Cardiac muscle cell (in vitro differentiated cells and primary cell): ENCODE measurements around the gene IL17D. TPM values are rescaled to one million over a fixed set of nuclear protein-coding genes. Genes with fewer than 3 reads are reported as not detected.
A peak's percentile ranks its signal among the peaks of the same experiment; 100 is the strongest.

Experiments
- DNase-seq, 2 donors: peaks; one replicate each; pipeline versions ENCODE4 v3.0.0 to v3.0.0-alpha.2; 2010 to 2017; ENCODE audit warnings: low read depth in 1 of 2, low spot score in 1 of 2
- H3K27ac ChIP-seq: fragments of 200-600 bp; sonication (generic); 2 replicates; pipeline ENCODE4 v1.5.1; 2016
- H3K27me3 ChIP-seq: fragments of 200-600 bp; sonication (generic); 2 replicates; pipeline ENCODE4 v1.6.0; 2016; ENCODE audit warnings: control low read depth
- H3K36me3 ChIP-seq: fragments of 200-600 bp; sonication (generic); 2 replicates; pipeline ENCODE4 v1.5.1; 2016; ENCODE audit warnings: control low read depth
- H3K4me1 ChIP-seq: fragments of 200-600 bp; sonication (generic); 2 replicates; pipeline ENCODE4 v1.8.1; 2017; ENCODE audit warnings: low read depth, mild to moderate bottlenecking, mixed run types
- H3K4me3 ChIP-seq: fragments of 200-600 bp; sonication (generic); 2 replicates; pipeline ENCODE4 v1.5.1; 2016; ENCODE audit warnings: mild to moderate bottlenecking
- H3K9me3 ChIP-seq: fragments of 200-600 bp; sonication (generic); 2 replicates; pipeline ENCODE4 v1.5.1; 2017; ENCODE audit warnings: low read depth, mild to moderate bottlenecking, control low read depth
- polyA plus RNA-seq: library from polyadenylated mRNA; unstranded; fragments of >200 nt; fragmentation: Nextera tagmentation; extraction: Ambion mirVana; gene quantifications from 2 replicates; pipeline ENCODE4 v1.2.1, GENCODE V29; 2016
- total RNA-seq: library from RNA; depleted of rRNA; stranded (reverse); fragments of >200 nt; gene quantifications from 2 replicates; pipeline ENCODE4 v1.2.3, GENCODE V29; 2016
- TF ChIP-seq, protein P1 (sequence below): IDR thresholded peaks from 2 replicates; pipeline ENCODE4 v1.5.1; 2012; ENCODE audit warnings: low read depth, mild to moderate bottlenecking, low read length

IL17D gene
- total and polyA plus RNA-seq, 2 experiments from 2014 or later, result 30.4 to 118 TPM

DNA sequence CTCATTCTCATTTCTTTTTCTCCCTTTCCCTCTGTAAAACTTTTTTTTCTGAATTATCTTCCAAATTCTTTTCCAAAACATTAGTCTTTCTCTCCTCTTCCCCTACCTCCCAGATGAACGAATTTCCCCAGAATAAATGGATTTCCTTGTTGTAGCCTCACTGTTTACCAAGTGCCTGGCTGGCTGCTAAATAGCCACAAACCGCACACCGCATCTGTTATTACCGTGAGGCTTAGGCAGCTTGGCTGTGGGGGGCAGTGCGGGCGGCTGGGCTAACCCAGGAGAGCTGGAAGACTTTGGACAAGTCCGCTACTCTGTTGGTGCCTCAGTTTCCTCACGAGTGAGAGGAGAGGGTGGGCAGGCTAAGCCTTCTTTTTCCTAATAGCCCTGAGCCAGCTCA lies 10.7 kb downstream of the IL17D start:
- no peak overlapping the region for H3K27ac ChIP-seq
- H3K36me3 ChIP-seq, result no peaks in the 10 kb centered on the region
- peak in 1 of 2 donors; percentile 45 for DNase-seq
- H3K4me3 ChIP-seq, result no peak overlapping the region
- H3K4me1 ChIP-seq, result peaks cover 24% of the 10 kb centered on the region
- TF ChIP-seq, protein P1, sequence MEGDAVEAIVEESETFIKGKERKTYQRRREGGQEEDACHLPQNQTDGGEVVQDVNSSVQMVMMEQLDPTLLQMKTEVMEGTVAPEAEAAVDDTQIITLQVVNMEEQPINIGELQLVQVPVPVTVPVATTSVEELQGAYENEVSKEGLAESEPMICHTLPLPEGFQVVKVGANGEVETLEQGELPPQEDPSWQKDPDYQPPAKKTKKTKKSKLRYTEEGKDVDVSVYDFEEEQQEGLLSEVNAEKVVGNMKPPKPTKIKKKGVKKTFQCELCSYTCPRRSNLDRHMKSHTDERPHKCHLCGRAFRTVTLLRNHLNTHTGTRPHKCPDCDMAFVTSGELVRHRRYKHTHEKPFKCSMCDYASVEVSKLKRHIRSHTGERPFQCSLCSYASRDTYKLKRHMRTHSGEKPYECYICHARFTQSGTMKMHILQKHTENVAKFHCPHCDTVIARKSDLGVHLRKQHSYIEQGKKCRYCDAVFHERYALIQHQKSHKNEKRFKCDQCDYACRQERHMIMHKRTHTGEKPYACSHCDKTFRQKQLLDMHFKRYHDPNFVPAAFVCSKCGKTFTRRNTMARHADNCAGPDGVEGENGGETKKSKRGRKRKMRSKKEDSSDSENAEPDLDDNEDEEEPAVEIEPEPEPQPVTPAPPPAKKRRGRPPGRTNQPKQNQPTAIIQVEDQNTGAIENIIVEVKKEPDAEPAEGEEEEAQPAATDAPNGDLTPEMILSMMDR, result no peak
- no peaks in the 10 kb centered on the region for H3K27me3 ChIP-seq
- no peaks in the 10 kb centered on the region for H3K9me3 ChIP-seq

DNA sequence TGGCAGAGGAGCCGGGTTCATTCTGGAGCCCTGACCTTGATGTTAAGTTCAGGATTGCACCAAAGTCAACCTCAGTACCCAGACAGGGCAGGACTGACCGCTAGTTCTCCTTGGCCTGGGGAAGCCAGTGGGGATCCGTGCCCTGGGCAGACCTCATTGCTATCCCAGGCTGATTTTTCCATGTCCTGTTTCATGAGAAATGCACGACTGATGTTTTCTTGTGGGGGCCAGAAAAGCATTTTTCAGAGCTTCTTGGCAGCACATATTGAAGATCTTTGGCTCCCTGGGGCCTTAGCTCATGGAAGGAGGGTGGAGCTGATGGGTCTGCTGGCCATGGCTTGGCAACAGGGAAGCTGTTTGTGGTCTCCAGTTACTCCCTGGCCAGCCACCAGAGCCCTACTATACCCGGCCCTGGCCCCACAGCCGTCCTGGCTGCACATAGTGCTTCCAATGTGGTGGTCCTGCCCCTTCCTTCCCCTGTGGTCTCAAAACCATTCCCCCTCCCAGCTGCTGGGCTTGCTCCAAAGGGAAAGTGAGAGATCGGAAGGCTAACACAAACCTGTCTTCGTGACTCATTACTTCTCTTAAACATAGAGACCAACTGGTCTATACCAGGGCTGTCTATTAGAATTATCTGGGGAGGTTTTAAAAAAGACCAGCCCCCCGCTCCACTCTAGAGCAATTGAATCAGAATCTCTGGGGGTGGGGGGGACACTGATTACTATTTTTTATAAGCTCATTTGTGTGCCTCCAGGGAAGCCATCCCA lies 11.2 kb downstream of the IL17D start:
- no peaks in the 10 kb centered on the region for H3K27me3 ChIP-seq
- H3K4me1 ChIP-seq, result peaks cover 24% of the 10 kb centered on the region

DNA sequence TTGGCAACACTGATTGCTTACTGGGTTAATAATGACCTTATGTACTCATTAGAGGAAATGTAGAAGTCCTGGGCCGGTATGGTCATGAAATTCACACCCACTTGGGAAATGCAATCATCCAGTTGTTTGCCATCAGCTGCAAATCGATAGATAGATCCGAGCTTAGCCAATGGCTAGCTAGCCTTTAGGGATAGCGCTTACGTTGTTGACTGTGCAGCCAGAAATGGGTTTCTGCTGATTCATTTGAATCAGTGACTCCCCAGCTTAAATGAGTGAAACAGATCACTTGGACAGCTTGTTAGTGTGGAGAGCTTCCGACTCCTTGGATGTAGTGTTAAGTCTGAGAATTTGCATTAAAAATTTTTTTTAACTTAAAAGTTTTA lies 11.8 kb downstream of the IL17D start:
- Histone ChIP-seq H3K36me3 (no peaks in the 10 kb centered on the region), H3K9me3 (no peaks in the 10 kb centered on the region), H3K27me3 (no peaks in the 10 kb centered on the region), H3K27ac (no peak overlapping the region), H3K4me1 (peaks cover 24% of the 10 kb centered on the region), H3K4me3 (no peak overlapping the region)
- no peak for DNase-seq
- TF ChIP-seq, protein P1, result no peak

More for the DNA sequence above, 11.2 kb downstream of the IL17D start:
- DNase-seq, result peak in 1 of 2 donors; percentile 92
- no peak overlapping the region for H3K27ac ChIP-seq
- no peaks in the 10 kb centered on the region for H3K9me3 ChIP-seq
- no peak overlapping the region for H3K4me3 ChIP-seq
- TF ChIP-seq, protein P1, result no peak
- H3K36me3 ChIP-seq, result no peaks in the 10 kb centered on the region

DNA sequence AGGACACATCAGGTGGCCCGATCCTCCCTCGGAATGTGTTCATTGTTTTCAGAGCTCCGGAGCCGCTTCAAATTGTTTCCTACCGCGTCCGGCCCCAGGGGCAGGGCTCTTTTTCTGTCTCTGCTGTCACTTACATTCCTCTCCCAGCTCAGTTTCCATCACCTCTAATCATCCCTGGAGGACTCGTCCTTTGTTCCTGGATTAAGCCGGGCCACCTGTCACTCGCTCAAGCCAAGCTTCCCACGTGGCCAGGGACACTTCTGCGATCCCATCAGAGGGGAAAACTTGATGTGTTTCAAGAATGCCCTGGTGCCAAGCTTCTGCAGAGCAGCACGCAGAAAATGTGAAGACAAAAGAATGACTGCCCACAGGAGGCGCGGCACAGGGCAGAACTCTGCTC lies 13.5 kb downstream of the IL17D start:
- TF ChIP-seq, protein P1, result no peak
- Histone ChIP-seq H3K4me1 (peaks cover 24% of the 10 kb centered on the region), H3K27ac (no peak overlapping the region), H3K27me3 (no peaks in the 10 kb centered on the region), H3K36me3 (no peaks in the 10 kb centered on the region), H3K9me3 (no peaks in the 10 kb centered on the region), H3K4me3 (no peak overlapping the region)
- peak in 1 of 2 donors; percentile 35 for DNase-seq

DNA sequence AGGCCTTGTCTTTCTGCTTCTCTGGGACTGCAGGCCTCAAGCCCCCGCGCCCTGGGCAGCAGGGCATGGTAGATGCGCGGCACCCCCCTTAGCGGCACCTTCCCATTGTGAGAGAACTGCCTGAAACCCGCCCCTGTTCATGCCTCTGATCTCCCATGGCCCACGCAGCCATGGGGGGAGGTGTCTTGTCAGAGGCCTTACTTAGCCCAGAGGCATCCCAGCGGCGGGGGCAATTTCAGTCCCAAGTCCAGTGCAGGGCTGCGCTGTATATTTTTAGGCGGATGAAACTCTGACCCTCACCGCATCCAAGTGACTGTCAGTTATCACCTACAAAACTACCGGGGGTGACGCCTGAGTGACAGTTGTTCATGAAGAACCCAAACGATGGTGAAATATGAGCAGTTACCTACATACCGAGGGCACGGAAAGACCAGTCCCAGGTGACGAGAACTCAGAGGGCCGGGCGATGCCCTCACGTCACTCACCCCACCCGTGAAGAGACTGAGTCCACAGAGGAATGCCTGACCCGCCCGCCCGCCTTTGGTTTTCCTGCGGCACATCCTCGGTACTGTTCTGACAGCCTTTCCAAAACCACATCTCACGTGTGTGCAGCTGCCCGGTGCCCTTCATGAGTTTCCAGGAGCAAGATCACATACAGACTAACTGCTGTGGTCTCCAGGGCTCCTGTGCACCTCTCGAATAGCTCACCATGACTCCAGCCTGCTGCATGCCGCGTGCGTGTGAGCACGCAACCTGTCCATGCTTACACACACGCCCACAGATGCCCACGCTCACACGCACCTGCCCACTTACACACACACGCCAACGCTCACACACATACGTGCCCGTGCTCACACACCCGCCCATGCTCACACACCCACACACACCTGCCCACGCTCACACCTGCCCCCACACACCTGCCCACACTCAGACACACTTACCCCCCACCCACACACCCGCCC lies 14.4 kb downstream of the IL17D start:
- Histone ChIP-seq H3K36me3 (no peaks in the 10 kb centered on the region), H3K27me3 (no peaks in the 10 kb centered on the region), H3K4me3 (no peak overlapping the region), H3K9me3 (no peaks in the 10 kb centered on the region), H3K27ac (no peak overlapping the region), H3K4me1 (peaks cover 30% of the 10 kb centered on the region)
- TF ChIP-seq, protein P1, result no peak
- no peak for DNase-seq
